Retinal pigment epithelial cell (primary cell): ENCODE measurements around the gene INCENP.
A peak's percentile ranks its signal among the peaks of the same experiment; 100 is the strongest.

ENCODE experiments used
- DNase-seq: peaks from one replicate; pipeline ENCODE4 v3.0.0-alpha.2; 2010; ENCODE audit warnings: low read depth
- H3K4me3 ChIP-seq: 2 replicates; pipeline ENCODE4 v1.5.1; 2011; ENCODE audit warnings: mild to moderate bottlenecking, low read length, control low read depth, moderate library complexity
- CTCF ChIP-seq: conservative IDR thresholded peaks from 2 replicates; pipeline ENCODE4 v1.5.1; 2011; ENCODE audit warnings: low read depth, low read length, control low read depth, inconsistent platforms

Gene INCENP

GRCh38 chr11:62124186-62125113, 639 bp downstream of the INCENP start:
- TF ChIP-seq CTCF, result no peak
- DNase-seq, result no peak
- peak overlapping the region; percentile 81 for H3K4me3 ChIP-seq

- H3K4me3 ChIP-seq, result peak overlapping the region; percentile 81
- TF ChIP-seq CTCF, result no peak
- no peak for DNase-seq
Measured at GRCh38 chr11:62125316-62125715, 1.5 kb downstream of the INCENP start.

GRCh38 chr11:62125881-62126280, 2.1 kb downstream of the INCENP start:
- no peak for DNase-seq
- no peak overlapping the region for H3K4me3 ChIP-seq
- TF ChIP-seq CTCF, result no peak

- no peak for TF ChIP-seq CTCF
- no peak overlapping the region for H3K4me3 ChIP-seq
- no peak for DNase-seq
Measured at GRCh38 chr11:62127426-62127825, 3.6 kb downstream of the INCENP start.

GRCh38 chr11:62127941-62128770, 4.3 kb downstream of the INCENP start:
- TF ChIP-seq CTCF, result no peak
- DNase-seq, result no peak
- H3K4me3 ChIP-seq, result no peak overlapping the region

- no peak for TF ChIP-seq CTCF
- DNase-seq, result no peak
- no peak overlapping the region for H3K4me3 ChIP-seq
Measured at GRCh38 chr11:62128835-62129234, 5.0 kb downstream of the INCENP start.
